ENCODE data around the gene GNB1. TPM values are rescaled to one million over a fixed set of nuclear protein-coding genes. Genes with fewer than 3 reads are reported as not detected.

Gene GNB1
- total and polyA plus RNA-seq, 9 of the 15 experiments (the other 6 are each of a cell fraction or from before 2014, with no cell fraction given): 34.3 to 388 (median 114) TPM

DNA sequence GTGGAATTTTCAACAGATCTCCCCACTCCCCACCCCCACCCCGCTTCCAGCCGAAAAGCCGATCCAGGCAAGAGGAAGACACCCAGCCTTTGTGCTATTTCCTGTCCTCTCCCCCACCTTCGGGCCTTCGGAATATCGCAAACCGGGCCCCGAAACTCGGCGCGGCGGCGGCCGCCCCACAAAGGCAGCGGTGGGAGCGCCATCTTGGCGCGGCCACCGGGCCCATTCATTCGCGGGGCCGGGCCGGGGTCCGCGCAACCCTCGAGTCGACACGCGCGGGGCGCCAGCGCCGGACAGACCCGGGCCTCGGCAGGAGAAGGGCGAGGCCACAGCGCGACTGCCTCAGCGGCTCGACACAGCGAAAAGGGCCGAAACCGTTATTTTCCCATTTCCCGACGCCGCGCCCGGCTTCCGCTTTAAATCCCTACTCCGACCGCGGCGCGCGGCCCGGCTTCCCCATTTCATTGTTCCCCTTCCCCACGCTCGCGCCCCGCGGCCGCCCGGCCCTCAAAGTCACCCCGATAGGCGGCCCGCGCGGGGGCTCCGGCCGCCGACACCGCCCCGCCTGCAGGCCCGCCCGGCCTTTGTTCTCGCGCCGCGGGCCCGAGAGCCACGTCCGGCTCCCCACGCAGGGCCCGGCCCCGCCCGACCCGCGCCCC, 911 bp downstream of the GNB1 start (continued):
- no peak for TF ChIP-seq TCF3 (CRISPR knock-in tag; IDR thresholded peaks at IDR 0.05)
- no peak for TF ChIP-seq NR2C1 (IDR thresholded peaks at IDR 0.05)
- TF ChIP-seq NR2C1 (tag; IDR thresholded peaks at IDR 0.05): no peak
- no peak for TF ChIP-seq OTX1 (CRISPR knock-in tag; IDR thresholded peaks at IDR 0.05)
- no peak for TF ChIP-seq CREB5 (CRISPR knock-in tag; IDR thresholded peaks at IDR 0.05)
- no peak for TF ChIP-seq SP2 (IDR thresholded peaks at IDR 0.05; ENCODE audit: extremely low read depth, low read depth, low read length, poor library complexity, severe bottlenecking)
- no peak for TF ChIP-seq ARNT (IDR thresholded peaks at IDR 0.05)
- 0 out of 2 replicates have a peak, but pooled peaks have one; percentile 46 for TF ChIP-seq ZNF586 (CRISPR knock-in tag; conservative IDR thresholded peaks at IDR 0.05)
- TF ChIP-seq JUND (IDR thresholded peaks at IDR 0.05; ENCODE audit: borderline replicate concordance, low read depth, low read length): 0 out of 2 replicates have a peak, but pooled peaks have one; percentile 19
- no peak for TF ChIP-seq JUND (tag; IDR thresholded peaks at IDR 0.05; ENCODE audit: borderline replicate concordance, low read depth, low read length)
- TF ChIP-seq, protein P1, sequence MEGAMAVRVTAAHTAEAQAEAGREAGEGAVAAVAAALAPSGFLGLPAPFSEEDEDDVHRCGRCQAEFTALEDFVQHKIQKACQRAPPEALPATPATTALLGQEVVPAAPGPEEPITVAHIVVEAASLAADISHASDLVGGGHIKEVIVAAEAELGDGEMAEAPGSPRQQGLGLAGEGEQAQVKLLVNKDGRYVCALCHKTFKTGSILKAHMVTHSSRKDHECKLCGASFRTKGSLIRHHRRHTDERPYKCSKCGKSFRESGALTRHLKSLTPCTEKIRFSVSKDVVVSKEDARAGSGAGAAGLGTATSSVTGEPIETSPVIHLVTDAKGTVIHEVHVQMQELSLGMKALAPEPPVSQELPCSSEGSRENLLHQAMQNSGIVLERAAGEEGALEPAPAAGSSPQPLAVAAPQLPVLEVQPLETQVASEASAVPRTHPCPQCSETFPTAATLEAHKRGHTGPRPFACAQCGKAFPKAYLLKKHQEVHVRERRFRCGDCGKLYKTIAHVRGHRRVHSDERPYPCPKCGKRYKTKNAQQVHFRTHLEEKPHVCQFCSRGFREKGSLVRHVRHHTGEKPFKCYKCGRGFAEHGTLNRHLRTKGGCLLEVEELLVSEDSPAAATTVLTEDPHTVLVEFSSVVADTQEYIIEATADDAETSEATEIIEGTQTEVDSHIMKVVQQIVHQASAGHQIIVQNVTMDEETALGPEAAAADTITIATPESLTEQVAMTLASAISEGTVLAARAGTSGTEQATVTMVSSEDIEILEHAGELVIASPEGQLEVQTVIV (CRISPR knock-in tag; IDR thresholded peaks at IDR 0.05; ENCODE audit: borderline replicate concordance): no peak
- no peak for TF ChIP-seq LCOR (CRISPR knock-in tag; IDR thresholded peaks at IDR 0.05)
- TF ChIP-seq ZNF41 (CRISPR knock-in tag; conservative IDR thresholded peaks at IDR 0.05): no peak
- no peak for TF ChIP-seq TARDBP (IDR thresholded peaks at IDR 0.05)
- TF ChIP-seq ZNF766 (CRISPR knock-in tag; conservative IDR thresholded peaks at IDR 0.05): no peak; the same call in 1 of the 2 replicates
- TF ChIP-seq ZNF77 (CRISPR knock-in tag; IDR thresholded peaks at IDR 0.05): no peak
- TF ChIP-seq KAT7 (CRISPR knock-in tag; IDR thresholded peaks at IDR 0.05; ENCODE audit: borderline replicate concordance): peak; percentile 41; the same call in 1 of the 2 replicates
- no peak for TF ChIP-seq PRPF4 (IDR thresholded peaks at IDR 0.05; ENCODE audit: insufficient read depth, low read depth, low read length, poor library complexity, severe bottlenecking)
- no peak for TF ChIP-seq ZNF3 (CRISPR knock-in tag; IDR thresholded peaks at IDR 0.05)
- TF ChIP-seq ZNF609 (CRISPR knock-in tag; IDR thresholded peaks at IDR 0.05; ENCODE audit: borderline replicate concordance): no peak
- no peak for TF ChIP-seq SRSF1 (IDR thresholded peaks at IDR 0.05; ENCODE audit: low read depth, low read length)
